Activated T-cell treated with anti-CD3 and anti-CD28 coated beads for 1 hour (primary cell): ENCODE data around the gene ETS1.

ENCODE experiments used
- DNase-seq: peaks from one replicate; pipeline ENCODE4 v3.0.0-alpha.2; 2020; ENCODE audit warnings: low read depth

ETS1 gene

GRCh38 chr11:128500493-128500892 is 86.9 kb downstream of the ETS1 start:
- DNase-seq: no peak

GRCh38 chr11:128499613-128500253 is 87.6 kb downstream of the ETS1 start:
- DNase-seq: no peak

GRCh38 chr11:128498721-128499245 is 88.6 kb downstream of the ETS1 start:
- DNase-seq: no peak

GRCh38 chr11:128497776-128498095 is 89.6 kb downstream of the ETS1 start:
- DNase-seq: no peak

GRCh38 chr11:128497061-128497775 is 90.1 kb downstream of the ETS1 start:
- no peak for DNase-seq

GRCh38 chr11:128496692-128497060 is 90.7 kb downstream of the ETS1 start:
- DNase-seq: no peak

- no peak for DNase-seq
Observed at GRCh38 chr11:128496249-128496648, 91.1 kb downstream of the ETS1 start.

- DNase-seq: no peak
Observed at GRCh38 chr11:128494418-128495332, 92.7 kb downstream of the ETS1 start.

GRCh38 chr11:128493570-128493965 is 93.8 kb downstream of the ETS1 start:
- DNase-seq: no peak

- DNase-seq: no peak
Observed at GRCh38 chr11:128492903-128493569, 94.3 kb downstream of the ETS1 start.

GRCh38 chr11:128492461-128492860 is 94.9 kb downstream of the ETS1 start:
- DNase-seq: no peak

- no peak for DNase-seq
Observed at GRCh38 chr11:128491195-128491936, 96.0 kb downstream of the ETS1 start.

- DNase-seq: no peak
Observed at GRCh38 chr11:128490092-128490491, 97.3 kb downstream of the ETS1 start.

- DNase-seq: no peak
Observed at GRCh38 chr11:128488471-128488870, 98.9 kb downstream of the ETS1 start.

- DNase-seq: no peak
Observed at GRCh38 chr11:128487978-128488377, 99.4 kb downstream of the ETS1 start.

- DNase-seq: no peak
Observed at GRCh38 chr11:128484172-128484571, 103.2 kb downstream of the ETS1 start.

GRCh38 chr11:128483211-128483788 is 104.1 kb downstream of the ETS1 start:
- no peak for DNase-seq

GRCh38 chr11:128482512-128483191 is 104.7 kb downstream of the ETS1 start:
- no peak for DNase-seq

GRCh38 chr11:128482092-128482491 is 105.3 kb downstream of the ETS1 start:
- no peak for DNase-seq

- no peak for DNase-seq
Observed at GRCh38 chr11:128481135-128481534, 106.2 kb downstream of the ETS1 start.
